Nephron (organoid): ENCODE measurements around the gene GPD1.
A peak's percentile ranks its signal among the peaks of the same experiment; 100 is the strongest.

Experiments
- H3K27ac Mint-ChIP-seq, 3 experiments: 2 replicates each; pipeline ENCODE4 v1.8.0; 2020; ENCODE audit warnings: mixed read lengths in 3 of 3, mild to moderate bottlenecking in 2 of 3, moderate library complexity in 1 of 3
- H3K27me3 Mint-ChIP-seq: 2 replicates; pipeline ENCODE4 v1.8.0; 2021; ENCODE audit warnings: low read depth, mild to moderate bottlenecking, moderate library complexity, mixed read lengths
- H3K36me3 Mint-ChIP-seq: 2 replicates; pipeline ENCODE4 v1.8.0; 2020; ENCODE audit warnings: low read depth, mixed read lengths
- H3K4me1 Mint-ChIP-seq: 2 replicates; pipeline ENCODE4 v1.8.0; 2020; ENCODE audit warnings: mixed read lengths
- H3K4me3 Mint-ChIP-seq, 3 experiments: 2 replicates each; pipeline ENCODE4 v1.8.0; 2020; ENCODE audit warnings: mild to moderate bottlenecking in 3 of 3, mixed read lengths in 3 of 3, moderate library complexity in 2 of 3
- H3K9me3 Mint-ChIP-seq: 2 replicates; pipeline ENCODE4 v1.8.0; 2020; ENCODE audit warnings: mixed read lengths
- CTCF ChIP-seq, 3 experiments: fragments of 200-600 bp; sonication (generic); IDR thresholded peaks; one replicate each; pipeline ENCODE4 v1.5.0; 2021; ENCODE audit warnings: antibody characterized with exemption in 3 of 3; ENCODE audit not compliant: unreplicated experiment in 3 of 3

The GPD1 gene

GRCh38 chr12:50123203-50123602 lies 19.4 kb downstream of the GPD1 start:
- Mint-ChIP-seq H3K4me3 (no peak overlapping the region), H3K27me3 (no peaks in the 10 kb centered on the region), H3K9me3 (no peaks in the 10 kb centered on the region), H3K4me1 (no peaks in the 10 kb centered on the region), H3K36me3 (peaks cover 36% of the 10 kb centered on the region), H3K27ac (no peak overlapping the region)
- TF ChIP-seq CTCF (IDR thresholded peaks at IDR 0.05; ENCODE audit: unreplicated experiment in 3 of 3) = no peak

DNA sequence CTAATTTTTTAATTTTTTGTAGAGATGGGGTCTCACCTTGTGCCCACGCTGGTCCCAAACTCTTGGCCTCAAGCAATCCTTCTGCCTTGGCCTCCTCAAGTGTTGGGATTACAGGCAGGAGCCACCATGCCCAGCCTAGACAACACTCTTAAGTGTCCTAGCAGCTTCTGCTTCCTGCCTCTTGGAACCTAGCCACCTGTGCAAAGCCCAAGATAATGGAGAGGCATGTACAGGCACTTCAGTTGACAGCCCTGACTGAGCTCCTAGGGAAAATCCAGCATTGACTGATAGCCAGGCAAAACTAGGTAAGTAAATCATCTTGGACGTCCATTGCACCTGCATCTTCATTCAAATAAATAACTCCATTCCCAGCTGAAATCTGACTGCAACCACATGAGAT lies 23.7 kb downstream of the GPD1 start:
- no peak for TF ChIP-seq CTCF (IDR thresholded peaks at IDR 0.05; ENCODE audit: unreplicated experiment in 3 of 3)
- Mint-ChIP-seq H3K36me3 (peaks cover 51% of the 10 kb centered on the region), H3K27me3 (no peaks in the 10 kb centered on the region), H3K4me3 (no peak overlapping the region), H3K9me3 (no peaks in the 10 kb centered on the region), H3K4me1 (no peaks in the 10 kb centered on the region), H3K27ac (no peak overlapping the region)

DNA sequence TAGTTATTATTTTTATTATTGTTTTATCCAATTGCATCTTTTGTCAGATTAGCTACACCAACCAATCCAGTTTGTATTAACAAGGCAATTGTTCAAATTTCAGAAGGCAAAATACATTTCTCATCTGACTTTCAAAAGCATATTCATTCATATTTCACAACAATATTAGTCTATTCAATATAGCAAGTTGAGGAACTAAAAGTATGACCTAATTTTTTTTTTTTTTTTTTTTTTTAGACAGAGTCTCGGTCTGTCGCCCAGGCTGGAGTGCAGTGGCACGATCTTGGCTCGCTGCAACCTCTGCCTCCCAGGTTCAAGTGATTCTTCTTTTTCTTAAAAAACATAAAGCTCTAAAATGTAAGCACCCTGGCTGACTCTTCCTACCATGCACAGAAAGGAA lies 25.5 kb downstream of the GPD1 start:
- H3K36me3 Mint-ChIP-seq = peaks cover 52% of the 10 kb centered on the region
- H3K4me1 Mint-ChIP-seq = no peaks in the 10 kb centered on the region
- no peak overlapping the region for H3K4me3 Mint-ChIP-seq
- no peaks in the 10 kb centered on the region for H3K9me3 Mint-ChIP-seq
- TF ChIP-seq CTCF (IDR thresholded peaks at IDR 0.05; ENCODE audit: unreplicated experiment in 3 of 3) = no peak
- no peaks in the 10 kb centered on the region for H3K27me3 Mint-ChIP-seq
- no peak overlapping the region for H3K27ac Mint-ChIP-seq

- Mint-ChIP-seq H3K9me3 (no peaks in the 10 kb centered on the region), H3K4me3 (no peak overlapping the region), H3K27me3 (no peaks in the 10 kb centered on the region), H3K36me3 (peaks cover 59% of the 10 kb centered on the region), H3K27ac (peak overlapping the region in 1 of 3 experiments; percentile 8), H3K4me1 (no peaks in the 10 kb centered on the region)
- peak; percentile 57 to 64 (median 60) for TF ChIP-seq CTCF (IDR thresholded peaks at IDR 0.05; ENCODE audit: unreplicated experiment in 3 of 3)
Measured at GRCh38 chr12:50132505-50133135, 28.8 kb downstream of the GPD1 start.

DNA sequence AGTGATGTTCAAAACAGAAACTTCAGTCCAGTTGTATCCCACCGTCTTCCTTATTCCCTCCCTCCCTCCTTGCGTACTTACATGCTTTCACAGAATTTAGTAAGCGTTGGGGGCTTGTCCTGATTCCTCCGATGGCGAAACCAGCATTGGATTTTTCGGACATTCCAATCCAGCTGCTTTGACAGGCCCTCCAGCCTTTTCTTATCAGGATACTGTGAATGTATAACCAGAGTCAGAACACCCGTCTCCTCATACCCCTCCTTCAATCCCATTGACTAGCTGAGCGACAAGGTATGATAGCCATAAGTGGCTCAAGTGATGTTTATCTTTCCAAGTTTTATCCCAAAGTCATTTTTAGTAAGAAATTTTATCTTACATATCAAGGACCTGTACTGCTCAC lies 39.2 kb downstream of the GPD1 start:
- Mint-ChIP-seq H3K36me3 (peaks cover 41% of the 10 kb centered on the region), H3K4me3 (no peak overlapping the region), H3K4me1 (no peaks in the 10 kb centered on the region), H3K27me3 (no peaks in the 10 kb centered on the region), H3K27ac (peak overlapping the region in 1 of 3 experiments; percentile 34), H3K9me3 (no peaks in the 10 kb centered on the region)
- no peak for TF ChIP-seq CTCF (IDR thresholded peaks at IDR 0.05; ENCODE audit: unreplicated experiment in 3 of 3)

DNA sequence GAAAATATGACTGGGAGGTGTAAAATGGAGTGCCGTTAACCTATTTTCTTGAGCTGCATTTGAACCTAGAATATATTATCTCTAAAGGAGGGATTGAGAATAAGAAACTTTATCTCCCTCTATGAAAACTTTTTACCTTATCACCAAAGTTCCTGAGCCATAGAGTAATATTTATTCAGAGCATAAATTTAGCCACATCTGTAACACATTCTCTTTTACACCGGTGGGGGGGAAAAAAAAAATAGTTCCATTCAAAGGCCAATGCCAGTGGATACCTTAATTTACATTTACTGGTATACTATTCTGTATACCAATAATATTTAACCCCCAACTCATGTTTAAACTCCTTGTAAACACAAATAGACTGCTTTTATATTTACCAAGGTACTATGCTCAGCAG lies 41.6 kb downstream of the GPD1 start:
- peak overlapping the region in 1 of 3 experiments; percentile 1 for H3K27ac Mint-ChIP-seq
- no peak for TF ChIP-seq CTCF (IDR thresholded peaks at IDR 0.05; ENCODE audit: unreplicated experiment in 3 of 3)
- no peaks in the 10 kb centered on the region for H3K27me3 Mint-ChIP-seq
- no peaks in the 10 kb centered on the region for H3K9me3 Mint-ChIP-seq
- H3K36me3 Mint-ChIP-seq = peaks cover 26% of the 10 kb centered on the region
- H3K4me1 Mint-ChIP-seq = peaks cover 7% of the 10 kb centered on the region
- H3K4me3 Mint-ChIP-seq = no peak overlapping the region
